Neural cell (in vitro differentiated cells): Measurements from ENCODE around the gene ABCB4.

Source experiments
- POLR2AphosphoS5 ChIP-seq: IDR thresholded peaks from 2 replicates; pipeline ENCODE4 v1.6.1; 2012
- TF ChIP-seq, protein P1 (sequence below): fragments of 450-650 bp; IDR thresholded peaks from 2 replicates; pipeline ENCODE4 v1.5.1; 2014; ENCODE audit warnings: antibody characterized with exemption, mild to moderate bottlenecking, moderate library complexity; ENCODE audit not compliant: poor library complexity, severe bottlenecking

DNA sequence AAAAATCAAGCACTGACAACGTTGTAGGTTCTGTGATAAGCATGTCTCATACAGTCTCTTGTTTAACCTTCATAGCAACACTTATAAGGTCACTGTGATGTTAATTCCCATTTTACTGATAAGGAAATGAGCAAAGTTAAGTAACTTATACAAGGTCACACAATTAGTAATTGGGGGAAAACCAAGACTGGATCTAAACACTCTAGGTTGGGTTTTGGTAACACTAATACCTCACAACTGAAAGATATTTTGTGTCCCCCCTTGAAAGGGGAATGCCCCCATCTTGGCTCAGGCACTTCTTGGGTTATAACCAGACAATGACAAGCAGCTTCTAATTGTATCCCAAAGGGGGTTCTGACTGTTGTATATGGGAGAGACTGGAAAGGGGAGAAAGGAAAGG is 36.0 kb upstream of the ABCB4 start:
- TF ChIP-seq, protein P1, sequence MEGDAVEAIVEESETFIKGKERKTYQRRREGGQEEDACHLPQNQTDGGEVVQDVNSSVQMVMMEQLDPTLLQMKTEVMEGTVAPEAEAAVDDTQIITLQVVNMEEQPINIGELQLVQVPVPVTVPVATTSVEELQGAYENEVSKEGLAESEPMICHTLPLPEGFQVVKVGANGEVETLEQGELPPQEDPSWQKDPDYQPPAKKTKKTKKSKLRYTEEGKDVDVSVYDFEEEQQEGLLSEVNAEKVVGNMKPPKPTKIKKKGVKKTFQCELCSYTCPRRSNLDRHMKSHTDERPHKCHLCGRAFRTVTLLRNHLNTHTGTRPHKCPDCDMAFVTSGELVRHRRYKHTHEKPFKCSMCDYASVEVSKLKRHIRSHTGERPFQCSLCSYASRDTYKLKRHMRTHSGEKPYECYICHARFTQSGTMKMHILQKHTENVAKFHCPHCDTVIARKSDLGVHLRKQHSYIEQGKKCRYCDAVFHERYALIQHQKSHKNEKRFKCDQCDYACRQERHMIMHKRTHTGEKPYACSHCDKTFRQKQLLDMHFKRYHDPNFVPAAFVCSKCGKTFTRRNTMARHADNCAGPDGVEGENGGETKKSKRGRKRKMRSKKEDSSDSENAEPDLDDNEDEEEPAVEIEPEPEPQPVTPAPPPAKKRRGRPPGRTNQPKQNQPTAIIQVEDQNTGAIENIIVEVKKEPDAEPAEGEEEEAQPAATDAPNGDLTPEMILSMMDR = no peak
- no peak for TF ChIP-seq POLR2AphosphoS5
